ENCODE results near the gene CYP1A2.

CYP1A2 gene

GRCh38 chr15:74788042-74788682, 39.5 kb downstream of the CYP1A2 start:
- DNase-seq (ENCODE audit: low spot score) (no peak), FAIRE-seq (no peak)

- DNase-seq (ENCODE audit: low spot score) (no peak), FAIRE-seq (no peak)
Observed at GRCh38 chr15:74788683-74789151, 40.1 kb downstream of the CYP1A2 start.

GRCh38 chr15:74789171-74789631, 40.6 kb downstream of the CYP1A2 start:
- FAIRE-seq = no peak
- DNase-seq (ENCODE audit: low spot score) = no peak

- FAIRE-seq (no peak), DNase-seq (ENCODE audit: low spot score) (no peak)
Observed at GRCh38 chr15:74789741-74790079, 41.1 kb downstream of the CYP1A2 start.

GRCh38 chr15:74790080-74790916, 41.7 kb downstream of the CYP1A2 start:
- FAIRE-seq = peak; percentile 86
- peak; percentile 84 for DNase-seq (ENCODE audit: low spot score)

GRCh38 chr15:74791007-74791406, 42.4 kb downstream of the CYP1A2 start:
- no peak for FAIRE-seq

GRCh38 chr15:74791667-74792066, 43.0 kb downstream of the CYP1A2 start:
- no peak for FAIRE-seq
- no peak for DNase-seq (ENCODE audit: low spot score)

More at GRCh38 chr15:74791007-74791406, 42.4 kb downstream of the CYP1A2 start:
- no peak for DNase-seq (ENCODE audit: low spot score)

- FAIRE-seq (no peak), DNase-seq (ENCODE audit: low spot score) (no peak)
Observed at GRCh38 chr15:74792227-74793016, 43.8 kb downstream of the CYP1A2 start.

GRCh38 chr15:74793135-74794028, 44.7 kb downstream of the CYP1A2 start:
- FAIRE-seq (no peak), DNase-seq (ENCODE audit: low spot score) (no peak)

- no peak for DNase-seq (ENCODE audit: low spot score)
- no peak for FAIRE-seq
Observed at GRCh38 chr15:74794248-74794969, 45.8 kb downstream of the CYP1A2 start.

GRCh38 chr15:74794970-74795349, 46.3 kb downstream of the CYP1A2 start:
- FAIRE-seq = no peak

GRCh38 chr15:74795966-74796625, 47.5 kb downstream of the CYP1A2 start:
- FAIRE-seq = no peak
- DNase-seq (ENCODE audit: low spot score) = no peak

More at GRCh38 chr15:74794970-74795349, 46.3 kb downstream of the CYP1A2 start:
- no peak for DNase-seq (ENCODE audit: low spot score)

- DNase-seq (ENCODE audit: low spot score) (no peak), FAIRE-seq (no peak)
Observed at GRCh38 chr15:74798388-74799254, 50.0 kb downstream of the CYP1A2 start.

GRCh38 chr15:74799255-74799855, 50.7 kb downstream of the CYP1A2 start:
- DNase-seq (ENCODE audit: low spot score) (no peak), FAIRE-seq (no peak)

- DNase-seq (ENCODE audit: low spot score) (peak; percentile 63), FAIRE-seq (peak; percentile 28)
Observed at GRCh38 chr15:74799856-74800558, 51.4 kb downstream of the CYP1A2 start.

- no peak for DNase-seq (ENCODE audit: low spot score)
- FAIRE-seq = no peak
Observed at GRCh38 chr15:74800559-74801094, 52.0 kb downstream of the CYP1A2 start.

- DNase-seq (ENCODE audit: low spot score) (no peak), FAIRE-seq (no peak)
Observed at GRCh38 chr15:74801311-74801997, 52.8 kb downstream of the CYP1A2 start.

Measured in RCC 7860 (cell line).